HG03457 (cell line): ENCODE results near the gene ACOT11.
"Not testable (repeated sequence)": the region's sequence is repeated elsewhere in the genome, so short reads cannot be mapped to it uniquely, and the experiment has no call there.

Experiments
- ATAC-seq: cut with Tn5 transposase; IDR thresholded peaks from one replicate; pipeline ENCODE4 v1.9.1; 2021; ENCODE audit warnings: moderate number of reproducible peaks; ENCODE audit not compliant: unreplicated experiment

ACOT11 gene

DNA sequence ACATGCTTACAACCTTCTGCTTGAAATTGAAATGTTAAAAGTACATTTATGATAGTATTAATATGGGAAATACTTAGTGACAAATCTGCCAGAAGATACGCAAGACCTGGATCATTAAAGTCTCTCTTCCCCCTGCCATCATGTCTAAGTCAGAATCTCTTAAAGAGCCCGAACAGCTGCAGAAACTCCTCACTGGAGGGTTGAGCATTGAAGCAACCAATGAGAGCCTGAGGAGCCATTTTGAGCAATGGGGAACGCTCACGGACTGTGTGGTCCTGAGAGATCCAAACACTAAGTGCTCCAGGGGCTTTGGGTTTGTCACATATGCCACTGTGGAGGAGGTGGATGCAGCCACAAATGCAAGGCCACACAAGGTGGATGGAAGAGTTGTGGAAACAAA is 11.4 kb upstream of the ACOT11 start:
- not testable (repeated sequence) for ATAC-seq

DNA sequence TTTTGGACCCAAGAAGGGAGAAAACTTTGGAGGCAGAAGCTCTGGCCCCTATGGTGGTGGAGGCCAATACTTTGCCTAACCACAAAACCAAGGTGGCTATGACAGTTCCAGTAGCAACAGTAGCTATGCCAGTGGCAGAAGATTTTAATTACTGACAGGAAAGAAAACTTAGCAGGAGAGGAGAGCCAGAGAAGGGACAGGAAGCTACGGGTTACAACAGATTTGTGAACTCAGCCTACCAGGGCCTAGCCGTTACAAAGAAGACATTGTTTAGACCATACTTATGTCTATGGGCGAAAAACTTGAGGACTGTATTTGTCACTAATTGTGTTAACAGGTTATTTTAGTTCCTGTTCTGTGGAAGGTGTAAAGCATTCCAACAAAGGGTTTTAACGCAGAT is 10.4 kb upstream of the ACOT11 start:
- ATAC-seq = no peak

DNA sequence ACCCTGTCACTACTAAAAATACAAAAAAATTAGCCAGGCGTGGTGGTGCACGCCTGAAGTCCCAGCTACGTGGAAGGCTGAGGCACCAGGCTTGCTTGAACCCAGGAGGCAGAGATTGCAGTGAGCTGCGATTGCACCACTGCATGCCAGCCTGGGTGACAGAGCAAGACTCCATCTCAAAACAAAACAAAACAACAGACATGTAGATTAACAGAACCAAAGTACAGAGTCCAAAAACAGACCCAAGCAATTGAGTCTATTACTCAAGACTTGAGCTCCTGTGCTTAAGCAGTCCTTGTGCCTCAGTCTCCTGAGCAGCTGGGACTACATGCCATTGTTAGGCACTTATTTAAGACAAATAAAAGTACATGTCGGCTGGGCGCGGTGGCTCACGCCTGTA is 9.5 kb upstream of the ACOT11 start:
- no peak for ATAC-seq

DNA sequence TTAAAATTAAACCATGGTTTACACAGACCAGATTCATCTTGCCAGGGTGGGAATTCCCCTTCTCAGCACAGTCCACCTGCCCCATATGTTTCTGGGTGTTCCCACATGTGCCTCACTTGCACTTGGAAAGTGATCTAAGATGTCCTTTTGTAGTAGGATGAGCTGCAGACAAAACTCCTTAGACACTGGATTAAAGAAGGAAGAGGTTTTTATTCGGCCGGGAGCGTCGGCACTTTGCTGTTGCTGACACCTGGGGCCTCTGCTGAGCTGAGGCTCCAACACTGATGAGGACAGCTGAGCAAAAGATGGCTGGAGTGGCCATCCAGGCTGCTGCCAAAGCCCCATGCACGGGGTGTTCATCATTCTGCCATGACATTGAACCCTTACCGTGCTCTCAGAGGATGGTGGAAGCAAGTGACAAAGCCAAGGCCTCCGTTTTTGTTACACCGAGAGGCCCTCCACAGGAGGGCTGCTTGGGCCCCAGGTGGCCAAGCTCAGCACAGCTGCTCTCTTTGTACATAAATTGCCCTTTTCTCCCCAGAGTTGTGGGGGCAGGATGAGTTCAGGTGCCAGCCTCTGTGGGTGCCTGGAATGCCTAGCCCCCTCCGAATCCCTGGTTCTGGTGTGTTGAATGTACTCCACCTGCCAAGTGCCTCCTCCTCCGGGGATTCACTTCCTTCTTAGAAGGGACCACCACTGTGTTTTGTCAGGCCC is 7.3 kb upstream of the ACOT11 start:
- ATAC-seq = no peak

DNA sequence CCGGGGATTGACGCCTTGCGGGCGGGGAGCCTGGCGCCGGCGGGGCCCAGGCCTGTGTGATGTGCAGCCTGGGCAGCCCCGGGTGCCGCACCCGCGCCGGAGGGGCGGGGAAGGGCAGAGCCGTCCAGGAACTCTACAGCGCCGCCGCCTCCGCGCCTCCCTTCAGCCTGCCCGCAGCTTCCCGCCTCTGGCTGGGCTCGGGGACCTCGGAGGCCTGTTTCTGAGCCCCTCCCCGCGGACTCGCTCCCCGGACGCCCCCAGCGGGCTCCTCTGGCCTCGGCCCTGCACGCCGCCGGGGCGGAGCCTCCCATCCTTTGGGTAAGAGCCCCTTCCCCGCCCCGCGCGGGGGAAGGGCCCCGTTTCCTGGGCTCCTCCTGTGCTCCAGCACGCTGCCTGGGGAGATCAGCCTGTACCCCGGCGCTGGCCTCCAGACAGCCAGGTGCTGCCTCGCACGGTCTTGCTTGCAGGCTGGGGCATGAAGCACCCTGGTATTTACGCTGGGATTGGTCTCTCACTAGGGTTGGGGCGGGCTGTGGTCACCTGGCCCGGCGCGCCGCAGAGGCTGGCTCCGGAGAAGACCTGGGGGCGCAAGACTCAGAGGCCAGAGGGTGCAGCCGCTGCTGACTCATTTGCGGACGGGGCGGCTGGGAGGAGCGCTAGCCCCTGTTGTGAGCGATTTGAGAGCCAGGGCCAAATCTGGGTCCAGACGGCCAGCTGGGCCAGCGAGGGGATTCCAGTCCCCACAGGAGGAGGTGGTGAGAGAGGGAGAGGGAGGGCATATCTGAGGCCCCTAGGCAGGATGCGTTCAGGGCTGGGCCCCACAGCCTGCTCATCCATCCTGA is 5.7 kb upstream of the ACOT11 start:
- peak; percentile 49 for ATAC-seq

DNA sequence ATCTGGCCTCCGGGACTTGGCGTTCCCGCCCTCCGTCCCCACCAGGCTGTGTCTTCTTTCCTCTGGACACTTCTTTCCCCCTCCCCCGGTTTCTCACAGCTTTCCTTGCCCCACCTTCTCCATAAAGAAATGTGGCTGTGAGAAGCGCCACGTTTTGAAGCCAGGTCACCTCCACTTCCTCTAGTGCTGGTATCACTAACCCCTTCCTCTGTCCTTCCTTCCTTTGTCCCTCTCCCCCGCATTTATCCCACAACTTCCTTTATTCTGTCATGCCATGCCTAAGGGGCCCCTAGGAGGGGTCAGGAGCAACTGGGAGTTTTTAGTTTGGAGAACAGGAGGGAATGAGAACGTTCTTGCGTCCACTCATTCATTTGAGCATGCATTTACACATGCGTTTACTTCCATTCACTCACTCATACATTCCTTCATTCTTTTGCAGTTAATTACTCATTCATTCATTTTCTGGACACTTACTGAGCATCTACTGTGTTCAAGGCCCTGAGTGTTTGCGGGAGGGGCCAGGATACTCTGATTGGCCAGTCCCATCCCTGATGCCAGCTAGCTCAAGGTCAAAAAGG is 5.0 kb upstream of the ACOT11 start:
- ATAC-seq = no peak

DNA sequence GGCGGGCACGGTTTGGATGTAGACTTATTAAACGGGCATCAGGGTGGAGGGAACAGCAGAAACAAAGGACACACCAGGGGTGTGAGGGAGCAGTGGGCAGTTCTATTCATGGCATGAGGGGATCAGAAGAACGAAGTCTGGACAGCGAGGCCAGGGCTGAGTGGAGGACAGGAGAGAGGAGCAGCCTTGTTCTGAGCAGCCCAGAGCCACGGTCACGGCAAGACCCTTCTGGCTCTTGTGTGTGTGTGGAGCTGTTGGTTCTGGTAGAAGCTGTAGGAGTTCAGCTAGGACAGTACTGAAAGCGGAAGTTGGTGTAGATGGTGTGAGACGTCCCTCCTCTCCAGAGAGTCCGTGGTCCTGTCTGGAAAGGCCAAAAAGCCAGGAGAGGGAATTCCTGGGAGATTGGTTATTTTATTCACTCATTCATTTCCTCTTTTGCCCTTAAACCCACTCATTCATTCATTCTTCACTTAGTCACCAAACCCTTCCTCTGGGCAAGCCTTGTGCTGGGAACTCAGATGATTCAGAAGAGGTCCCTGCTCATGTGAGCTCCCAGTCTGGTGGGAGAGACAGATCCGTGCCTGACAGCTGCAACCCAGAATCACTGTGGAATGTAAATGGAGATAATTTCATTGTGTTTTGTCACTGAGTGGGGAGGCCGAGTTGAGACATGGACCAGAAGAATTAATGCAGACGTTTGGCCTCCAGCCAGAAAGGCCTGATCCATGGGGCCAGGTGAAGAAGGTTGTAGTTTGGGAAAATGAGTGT is 4.1 kb upstream of the ACOT11 start:
- ATAC-seq = no peak

DNA sequence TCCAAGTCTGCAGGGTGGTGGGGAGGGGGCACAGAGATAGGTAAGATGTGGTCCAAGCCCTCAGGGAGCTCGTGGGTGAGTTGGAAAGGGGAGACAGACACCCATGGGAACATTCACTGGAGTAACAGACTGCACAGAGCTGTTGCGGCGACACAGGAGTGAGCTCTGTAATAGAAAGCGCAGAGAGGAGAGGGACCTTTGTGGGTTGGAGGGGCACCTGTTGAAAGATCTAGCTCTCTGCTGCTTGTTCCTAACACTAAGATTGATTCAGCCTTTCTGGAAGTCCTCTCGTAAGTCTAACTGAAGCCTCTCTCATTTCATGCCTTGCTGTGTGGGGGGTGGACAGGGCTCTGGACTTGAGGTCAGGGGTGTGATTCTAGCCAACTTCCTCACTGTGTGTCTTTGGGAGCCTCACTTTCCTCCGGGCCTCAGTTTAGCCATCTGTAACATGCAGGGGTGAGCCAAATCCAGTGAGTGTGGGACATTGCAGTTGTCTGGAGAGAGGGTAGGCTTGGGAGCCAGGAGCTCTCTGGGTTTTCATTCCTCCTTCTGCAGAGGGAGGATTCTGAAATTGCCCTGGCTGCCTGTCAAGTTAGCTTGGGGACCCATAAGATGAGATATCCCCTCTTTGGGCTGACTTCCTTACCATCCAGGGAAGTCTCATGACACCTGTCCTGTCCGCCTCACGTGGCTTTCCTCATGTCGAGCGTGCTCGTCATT is 2.0 kb upstream of the ACOT11 start:
- no peak for ATAC-seq

DNA sequence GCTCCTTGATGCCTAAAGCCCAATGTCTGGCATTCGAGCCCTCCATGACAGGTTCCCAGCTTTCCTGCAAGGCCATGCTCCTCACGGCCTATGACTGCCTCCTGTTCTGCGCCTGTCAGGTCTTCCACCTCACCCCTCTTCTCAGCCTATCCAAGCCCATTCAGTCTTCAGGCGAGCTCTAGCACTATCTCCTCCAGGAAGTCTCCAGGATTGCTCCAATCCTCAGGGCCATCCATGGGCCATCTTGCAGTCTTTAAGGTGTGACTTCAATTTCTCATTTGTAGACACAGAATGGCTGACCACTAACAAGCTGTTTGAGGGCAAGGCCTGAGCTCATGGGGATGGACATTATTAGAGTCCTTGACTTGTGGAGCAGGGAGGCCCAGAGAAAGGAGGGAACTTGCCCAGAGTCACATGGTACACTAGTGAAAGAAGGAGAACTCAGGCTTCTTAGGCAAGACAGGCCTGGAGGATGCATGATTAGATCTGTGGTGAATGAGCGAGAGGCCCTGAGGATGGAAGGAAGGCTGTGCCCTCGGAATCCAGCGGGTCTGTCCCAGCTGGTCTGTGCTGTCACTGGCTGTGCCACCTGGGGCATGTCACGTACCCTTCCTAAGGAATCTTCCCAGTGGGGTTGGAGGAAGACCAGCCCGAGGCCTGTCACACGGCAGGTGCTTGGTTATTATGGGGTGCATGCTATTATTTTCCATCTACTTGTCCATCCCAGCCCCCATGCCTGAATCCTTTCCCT is 1.2 kb upstream of the ACOT11 start:
- ATAC-seq = no peak

DNA sequence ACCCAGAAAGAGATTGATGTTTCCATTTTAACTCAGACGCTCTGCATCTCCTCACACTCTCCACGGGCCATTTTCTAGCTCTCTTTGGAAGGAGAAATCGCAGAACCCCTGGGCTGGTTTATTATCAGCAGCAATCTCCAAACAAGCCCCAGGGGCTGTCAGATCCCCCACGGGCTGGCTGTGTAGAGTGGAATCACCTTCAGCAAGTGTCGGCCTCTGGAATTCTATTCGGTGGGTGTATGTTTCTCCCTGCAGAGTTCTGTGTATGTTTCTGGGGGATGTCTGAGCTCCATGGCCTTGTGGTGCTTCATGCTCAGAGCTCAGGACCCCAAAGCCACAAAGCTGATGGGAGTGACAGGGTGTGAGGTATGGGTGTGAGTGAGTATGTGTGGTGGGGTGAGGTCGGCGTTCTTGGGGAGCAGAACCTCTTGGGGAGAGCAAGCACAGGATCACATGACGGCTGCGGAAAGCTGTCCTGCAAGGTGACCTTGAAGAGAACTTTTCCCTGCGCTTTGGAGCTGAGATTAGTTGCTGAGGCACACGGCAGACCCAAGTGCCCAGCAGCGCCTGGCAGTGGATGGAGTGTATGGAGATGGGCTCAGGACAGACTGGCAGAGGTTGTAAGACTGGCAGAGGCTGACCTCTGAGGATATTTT is 489 bp downstream of the ACOT11 start:
- no peak for ATAC-seq

DNA sequence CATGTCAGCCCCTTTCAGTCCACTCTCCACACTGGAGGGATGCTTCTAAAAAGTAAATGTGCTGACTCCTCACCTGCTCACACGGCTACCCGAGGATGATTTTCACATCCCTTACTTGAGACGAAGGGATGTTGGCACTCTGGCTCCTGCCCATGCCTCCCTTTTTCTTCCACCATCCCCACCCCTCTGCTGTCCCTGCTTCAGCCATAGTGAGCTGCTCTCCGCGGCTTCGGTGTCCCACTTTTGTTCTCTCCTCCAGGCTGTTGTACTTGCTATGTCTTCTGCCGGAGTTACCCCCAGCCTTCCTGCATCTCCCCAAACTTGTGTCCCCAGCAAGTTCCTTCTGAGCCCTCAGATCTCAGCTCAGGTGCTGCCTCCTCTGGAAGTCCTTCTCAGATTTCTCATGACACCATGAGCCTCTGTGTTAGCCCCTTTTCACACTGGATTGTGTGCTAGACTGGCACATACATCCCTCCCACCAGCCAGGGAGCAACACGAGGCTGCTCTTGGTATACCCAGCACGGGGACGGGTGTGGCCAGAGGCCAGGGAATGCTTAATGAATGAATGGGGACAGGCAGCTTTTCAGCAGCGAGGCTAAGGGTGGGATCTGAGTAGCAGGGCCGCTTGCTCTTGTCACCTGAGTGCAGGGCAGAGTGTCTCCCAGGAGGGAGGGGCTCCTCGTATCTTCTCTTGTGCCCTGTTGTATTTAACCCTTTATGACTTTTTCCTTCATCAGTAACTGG is 1.3 kb downstream of the ACOT11 start:
- no peak for ATAC-seq

DNA sequence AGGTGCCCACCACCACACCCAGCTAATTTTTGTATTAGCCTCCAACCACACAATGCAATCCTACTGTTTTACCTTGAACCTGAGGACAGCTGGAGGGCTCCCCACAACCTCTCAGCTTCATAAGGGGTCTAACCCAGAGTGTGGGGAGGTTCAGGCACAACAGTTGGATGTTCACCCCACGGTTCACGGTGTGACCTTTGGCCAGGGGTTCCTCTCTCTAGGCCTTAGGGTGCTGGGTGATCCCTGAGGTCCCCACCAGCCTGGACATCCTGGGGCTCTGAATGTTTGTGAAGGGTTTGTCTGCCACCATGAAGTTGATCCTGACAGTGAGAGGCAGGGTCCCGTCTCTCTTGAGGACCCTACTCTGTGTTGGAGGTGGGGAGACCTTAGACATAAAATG is 3.9 kb downstream of the ACOT11 start:
- ATAC-seq = no peak

DNA sequence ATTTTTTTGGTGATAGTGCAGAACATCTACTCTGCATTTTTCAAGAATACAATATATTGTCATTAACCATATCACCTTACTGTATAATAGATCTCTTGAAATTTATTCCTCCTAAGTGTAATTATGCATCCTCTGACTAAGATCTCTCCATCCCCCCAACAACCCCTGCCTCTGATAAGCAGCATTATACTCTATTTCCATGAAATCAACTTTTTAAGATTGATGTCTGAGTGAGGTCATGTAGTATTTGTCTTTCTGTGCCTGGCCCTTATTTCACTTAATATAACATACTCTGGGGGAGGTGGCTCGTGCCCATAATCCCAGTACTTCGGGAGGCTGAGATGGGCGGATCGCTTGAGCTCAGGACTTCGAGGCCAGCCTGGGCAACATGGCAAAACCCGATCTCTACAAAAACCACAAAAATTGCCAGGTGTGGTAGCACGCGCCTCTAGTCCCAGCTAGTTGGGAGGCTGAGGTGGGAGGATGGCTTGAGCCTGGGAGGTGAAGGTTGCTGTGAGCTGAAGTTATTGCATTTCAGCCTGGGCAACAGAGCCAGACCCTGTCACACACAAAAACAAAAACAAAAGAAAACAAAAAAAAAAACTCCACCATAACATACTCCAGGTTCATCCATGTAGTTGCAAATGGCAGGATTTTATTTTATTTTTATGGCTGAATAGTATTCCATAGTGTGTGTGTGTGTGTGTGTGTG is 5.7 kb downstream of the ACOT11 start:
- no peak for ATAC-seq

DNA sequence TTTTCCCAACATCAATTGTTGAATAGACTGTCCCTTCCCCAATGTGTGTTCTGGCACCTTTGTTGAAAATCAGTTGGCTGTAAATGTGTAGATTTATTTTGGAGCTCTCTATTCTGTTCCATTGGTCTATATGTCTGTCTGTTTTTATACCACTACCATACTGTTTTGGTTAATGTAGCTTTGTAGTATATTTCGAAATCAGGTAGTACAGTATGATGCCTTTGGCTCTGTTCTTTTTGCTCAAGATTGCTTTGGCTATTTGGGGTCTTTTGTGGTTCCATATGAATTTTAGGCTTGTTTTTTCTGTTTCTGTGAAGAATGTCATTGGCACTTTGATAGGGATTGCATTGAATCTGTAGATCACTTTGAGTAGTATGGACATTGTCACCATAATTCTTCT is 8.1 kb downstream of the ACOT11 start:
- no peak for ATAC-seq

DNA sequence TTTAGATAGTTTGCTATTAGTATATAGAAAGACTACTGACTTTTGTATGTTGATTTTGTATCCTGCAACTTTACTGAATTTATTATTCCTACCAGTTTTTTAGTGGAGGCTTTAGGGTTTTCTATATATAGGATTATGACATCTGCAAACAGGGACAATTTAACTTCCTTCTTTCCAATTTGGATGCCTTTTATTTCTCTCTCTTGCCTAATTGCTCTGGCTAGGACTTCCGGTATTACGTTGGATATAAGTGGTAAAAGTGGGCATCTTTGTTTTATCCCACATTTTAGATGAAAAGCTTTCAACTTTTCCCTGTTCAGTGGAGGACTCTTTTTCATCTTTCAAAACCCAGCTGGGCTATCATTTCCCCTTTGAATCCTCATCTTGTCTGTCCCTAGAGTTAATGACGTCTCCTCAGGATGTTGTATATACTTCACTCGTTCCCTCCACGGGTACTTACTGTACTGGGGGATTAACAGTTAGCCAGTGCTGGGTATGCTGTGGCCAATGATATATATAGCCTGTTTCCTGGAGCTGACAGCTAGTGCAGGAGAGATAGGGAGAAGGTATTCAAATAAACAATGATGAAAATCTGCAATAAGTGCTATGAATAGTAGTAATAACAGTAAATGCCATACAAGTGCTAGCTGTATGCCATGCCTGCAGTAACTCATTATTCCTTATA is 9.8 kb downstream of the ACOT11 start:
- no peak for ATAC-seq

DNA sequence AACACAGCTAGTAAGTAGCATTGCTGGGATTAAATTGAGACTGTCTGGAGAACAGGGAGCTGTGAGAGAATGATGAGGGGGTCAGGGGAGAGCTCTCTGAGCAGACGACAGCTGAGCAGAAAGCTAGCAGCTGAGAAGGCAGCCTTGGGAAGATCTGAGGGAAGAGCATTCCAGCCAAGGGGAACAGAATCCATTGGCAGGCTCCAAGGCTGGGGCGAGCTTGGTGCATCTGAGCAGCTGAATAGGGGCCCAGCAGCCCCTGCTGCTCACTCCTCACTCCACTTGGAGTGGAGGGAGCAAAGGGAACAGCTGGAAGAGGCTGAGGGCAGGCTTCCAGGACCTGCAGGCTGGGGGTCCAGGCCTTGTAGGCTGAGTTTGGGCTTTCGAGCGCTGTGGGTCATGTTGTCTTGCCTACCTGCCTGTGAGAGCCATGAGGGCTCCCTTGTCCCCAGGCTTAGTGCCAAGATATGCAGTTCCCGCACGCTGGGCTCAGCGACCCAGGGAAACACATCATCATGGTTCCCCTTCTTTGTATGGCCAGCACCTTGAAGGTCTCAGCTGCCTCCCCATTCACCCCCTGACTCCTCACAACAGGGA is 10.5 kb downstream of the ACOT11 start:
- no peak for ATAC-seq

DNA sequence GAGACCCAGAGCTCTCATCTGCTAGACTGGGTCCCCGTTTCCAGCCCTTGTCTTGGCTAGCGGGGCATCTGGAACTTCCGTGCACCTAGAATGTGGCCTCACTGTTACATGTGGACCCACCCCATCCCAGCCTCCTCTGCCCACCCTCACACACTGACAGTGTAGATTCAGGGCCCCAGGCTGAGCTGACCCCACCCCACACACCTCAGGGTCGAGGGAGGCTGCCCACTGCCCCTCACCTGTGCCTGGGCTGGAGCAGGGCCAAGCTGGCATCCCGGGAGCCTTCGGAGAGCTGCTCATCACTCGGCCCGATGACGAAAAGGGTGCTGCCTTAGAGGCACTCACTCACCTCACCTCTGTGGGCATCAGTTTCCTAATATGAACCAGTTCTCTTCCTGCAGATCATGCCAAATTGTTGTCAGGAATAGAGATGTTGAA is 11.1 kb downstream of the ACOT11 start:
- ATAC-seq = no peak
